Coronary artery (tissue), 2 donors: ENCODE data around the gene PTPN14.
A peak's percentile ranks its signal among the peaks of the same experiment; 100 is the strongest.
"Not testable (repeated sequence)": the region's sequence is repeated elsewhere in the genome, so short reads cannot be mapped to it uniquely, and the experiment has no call there.

Experiments used
- DNase-seq: peaks from one replicate; pipeline ENCODE4 v3.0.0-alpha.2; 2017; ENCODE audit warnings: low spot score
- H3K27ac ChIP-seq, 2 donors: fragments of 200-600 bp; sonication (generic); one replicate each; pipeline ENCODE4 v1.5.1; 2016 to 2019
- H3K4me3 ChIP-seq: fragments of 200-600 bp; sonication (generic); 2 replicates; pipeline ENCODE4 v1.5.1; 2016; ENCODE audit warnings: mild to moderate bottlenecking, moderate library complexity
- TF ChIP-seq, protein P1 (sequence below): fragments of 200-600 bp; sonication (generic); IDR thresholded peaks from one replicate; pipeline ENCODE4 v1.5.1; 2019; ENCODE audit warnings: antibody characterized with exemption

The PTPN14 gene

DNA sequence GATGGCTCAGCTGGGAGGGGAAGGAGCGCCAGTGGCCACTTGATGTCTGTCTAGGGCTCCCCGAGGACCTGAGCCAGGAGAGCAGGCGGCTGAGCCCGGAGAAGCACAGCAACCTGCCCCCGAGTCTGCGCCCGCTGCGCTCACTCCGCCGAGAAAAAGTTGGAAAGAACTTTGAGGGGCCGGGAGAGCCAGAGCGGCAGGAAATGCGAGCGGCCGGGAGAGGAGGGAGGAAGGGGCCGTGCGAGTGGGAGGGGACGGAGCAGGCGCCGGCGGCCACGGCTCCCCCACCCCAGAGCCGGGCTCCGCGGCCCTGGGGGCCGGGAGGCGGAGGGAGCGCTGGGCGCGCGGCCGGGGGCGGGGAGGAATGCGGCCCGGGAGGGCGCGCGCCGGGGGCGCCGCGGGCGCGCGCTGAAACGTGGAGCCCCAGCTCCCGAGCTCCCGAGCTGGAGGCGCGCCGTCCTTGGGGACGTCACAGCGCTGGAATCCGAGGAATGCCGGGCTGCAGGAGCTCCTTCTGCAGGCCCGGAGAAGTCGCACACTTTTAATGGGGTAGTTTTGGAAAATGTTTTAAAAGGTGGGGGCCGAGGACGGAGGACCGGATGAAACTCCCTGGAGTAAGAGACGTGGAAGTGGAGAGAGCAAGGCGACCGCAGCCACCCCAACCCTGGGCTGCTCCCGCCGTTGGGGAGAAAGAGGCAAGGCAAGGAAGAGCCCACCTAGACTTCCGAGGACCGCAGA, at the start of gene PTPN14:
Gene PTPN14 (minus strand): TSS at position 167 of the 738 bp plus-strand sequence. CDS start 86,799 bp downstream, outside the sequence.
- peak; percentile 94 for DNase-seq
- TF ChIP-seq, protein P1, sequence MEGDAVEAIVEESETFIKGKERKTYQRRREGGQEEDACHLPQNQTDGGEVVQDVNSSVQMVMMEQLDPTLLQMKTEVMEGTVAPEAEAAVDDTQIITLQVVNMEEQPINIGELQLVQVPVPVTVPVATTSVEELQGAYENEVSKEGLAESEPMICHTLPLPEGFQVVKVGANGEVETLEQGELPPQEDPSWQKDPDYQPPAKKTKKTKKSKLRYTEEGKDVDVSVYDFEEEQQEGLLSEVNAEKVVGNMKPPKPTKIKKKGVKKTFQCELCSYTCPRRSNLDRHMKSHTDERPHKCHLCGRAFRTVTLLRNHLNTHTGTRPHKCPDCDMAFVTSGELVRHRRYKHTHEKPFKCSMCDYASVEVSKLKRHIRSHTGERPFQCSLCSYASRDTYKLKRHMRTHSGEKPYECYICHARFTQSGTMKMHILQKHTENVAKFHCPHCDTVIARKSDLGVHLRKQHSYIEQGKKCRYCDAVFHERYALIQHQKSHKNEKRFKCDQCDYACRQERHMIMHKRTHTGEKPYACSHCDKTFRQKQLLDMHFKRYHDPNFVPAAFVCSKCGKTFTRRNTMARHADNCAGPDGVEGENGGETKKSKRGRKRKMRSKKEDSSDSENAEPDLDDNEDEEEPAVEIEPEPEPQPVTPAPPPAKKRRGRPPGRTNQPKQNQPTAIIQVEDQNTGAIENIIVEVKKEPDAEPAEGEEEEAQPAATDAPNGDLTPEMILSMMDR, result no peak
- Histone ChIP-seq H3K4me3 (peak within 1 kb of the TSS; percentile 81), H3K27ac (peak within 1 kb of the TSS; percentile 97)

- no peak for DNase-seq
- H3K27ac ChIP-seq, result no peak overlapping the region
Measured at GRCh38 chr1:214593158-214593557, 41.8 kb upstream of the PTPN14 start.

DNA sequence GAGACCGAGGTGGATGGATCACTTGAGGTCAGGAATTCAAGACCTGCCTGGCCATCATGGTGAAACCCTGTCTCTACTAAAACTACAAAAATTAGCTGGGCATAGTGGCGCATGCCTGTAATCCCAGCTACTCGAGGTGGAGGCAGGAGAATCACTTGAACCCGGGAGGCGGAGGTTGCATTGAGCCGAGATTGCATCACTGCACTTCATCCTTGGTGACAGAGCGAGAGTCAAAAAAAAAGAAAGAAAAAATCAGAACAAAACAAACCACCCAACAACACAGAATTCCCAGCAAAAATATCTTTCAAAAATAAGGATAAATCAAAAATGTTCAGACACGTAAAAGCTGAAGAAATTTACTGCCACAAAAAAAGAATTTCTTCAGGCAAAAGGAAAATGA, 40.5 kb upstream of the PTPN14 start:
- not testable (repeated sequence) for H3K27ac ChIP-seq, H3K4me3 ChIP-seq, DNase-seq

More at GRCh38 chr1:214593158-214593557, 41.8 kb upstream of the PTPN14 start:
- TF ChIP-seq, protein P1, result no peak
- H3K4me3 ChIP-seq, result no peak overlapping the region

DNA sequence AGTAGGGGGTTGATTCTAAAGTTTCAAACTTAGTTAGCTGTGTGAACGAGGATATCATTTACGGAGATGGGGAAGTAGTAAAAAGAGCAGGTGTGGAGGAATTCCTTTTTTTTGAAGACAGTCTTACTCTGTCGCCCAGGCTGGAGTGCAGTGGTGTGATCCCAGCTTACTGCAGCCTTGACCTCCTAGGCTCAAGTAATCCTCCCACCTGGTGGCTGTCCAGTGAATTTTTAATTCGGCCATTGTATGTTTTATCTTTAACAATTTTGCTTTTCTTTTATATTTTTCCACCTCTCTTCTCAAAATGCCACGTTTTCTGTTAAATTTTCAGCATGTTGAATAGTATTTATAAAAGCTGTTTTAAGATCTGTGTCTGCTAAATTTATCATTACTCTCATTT, 39.3 kb upstream of the PTPN14 start:
- TF ChIP-seq, protein P1, result no peak
- DNase-seq, result no peak
- H3K4me3 ChIP-seq, result no peak overlapping the region
- H3K27ac ChIP-seq, result no peak overlapping the region

DNA sequence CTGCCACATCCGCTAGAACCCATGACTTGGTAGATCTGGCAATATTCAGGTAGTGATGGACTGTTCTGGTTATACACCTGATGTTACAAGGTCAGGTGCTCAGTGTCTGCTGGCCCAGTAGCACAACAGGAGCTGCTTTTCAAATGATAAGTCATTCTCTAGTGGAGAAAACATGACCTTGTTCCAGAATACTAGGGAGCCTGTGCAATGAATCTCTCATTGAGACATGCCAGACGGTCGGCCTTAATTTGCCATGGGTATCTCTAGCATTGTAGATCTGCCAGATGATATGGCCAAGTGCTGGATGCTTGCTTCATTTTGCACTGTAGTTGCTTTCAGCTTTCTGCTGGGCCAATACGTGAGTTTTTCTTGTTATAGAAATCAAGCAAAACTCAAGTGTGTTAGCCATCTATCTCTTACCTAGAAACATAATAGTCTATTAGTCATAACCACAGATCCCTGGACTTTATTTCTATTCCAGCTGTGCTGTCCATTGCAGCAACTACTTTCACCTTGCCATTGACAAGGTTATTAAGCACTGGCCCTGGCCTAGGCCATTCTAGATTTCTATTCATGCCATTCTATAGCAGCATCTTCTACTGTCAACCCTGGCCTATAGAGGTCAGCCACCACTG, 37.7 kb upstream of the PTPN14 start:
- no peak overlapping the region for H3K4me3 ChIP-seq
- H3K27ac ChIP-seq, result no peak overlapping the region
- DNase-seq, result no peak
- TF ChIP-seq, protein P1, result no peak

DNA sequence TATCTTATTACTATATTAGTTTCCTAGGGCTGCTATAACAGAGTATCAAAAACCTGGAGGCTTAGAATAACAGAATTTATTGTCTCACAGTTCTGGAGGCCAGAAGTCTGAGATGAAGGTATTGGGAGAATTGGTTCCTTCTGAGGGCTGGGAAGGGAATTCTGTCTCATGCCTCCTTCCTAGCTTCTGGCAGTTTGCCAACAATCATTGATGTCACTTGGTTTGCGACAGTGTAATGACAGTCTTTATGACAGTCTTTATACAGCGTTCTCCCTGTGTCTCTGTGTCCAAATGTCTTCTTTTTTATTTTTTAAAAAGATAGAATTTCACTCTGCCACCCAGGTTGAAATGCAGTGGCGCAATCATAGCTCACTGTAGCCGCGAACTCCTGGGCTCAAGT, 35.8 kb upstream of the PTPN14 start:
- DNase-seq, result no peak
- H3K4me3 ChIP-seq, result no peak overlapping the region
- TF ChIP-seq, protein P1, result no peak
- no peak overlapping the region for H3K27ac ChIP-seq

GRCh38 chr1:214586621-214587020, 35.2 kb upstream of the PTPN14 start:
- no peak for DNase-seq
- Histone ChIP-seq H3K4me3 (no peak overlapping the region), H3K27ac (no peak overlapping the region)
- TF ChIP-seq, protein P1, result no peak
